ENCODE results near the gene PRTG. TPM values are rescaled to one million over a fixed set of nuclear protein-coding genes. Genes with fewer than 3 reads are reported as not detected.

PRTG gene
- total and polyA plus RNA-seq, 2 of the 13 experiments (the other 11 are each of a cell fraction or from before 2014, with no cell fraction given) = 13.2 to 22.3 TPM

- H3K4me2 ChIP-seq (ENCODE audit: low read depth, low read length) = no peak overlapping the region
- H3K79me2 ChIP-seq (ENCODE audit: insufficient read depth, low read length) = no peaks in the 10 kb centered on the region
- H3K27me3 ChIP-seq (ENCODE audit: control insufficient read depth in 1 of 2, insufficient read depth in 2 of 2, low read length in 2 of 2) = no peaks in the 10 kb centered on the region
- no peaks in the 10 kb centered on the region for H4K20me1 ChIP-seq (ENCODE audit: insufficient read depth, low read length)
- TF ChIP-seq ZBTB44 (CRISPR knock-in tag; IDR thresholded peaks at IDR 0.05) = no peak
- no peak for TF ChIP-seq DRAP1 (CRISPR knock-in tag; IDR thresholded peaks at IDR 0.05)
- no peak for TF ChIP-seq HOXD1 (CRISPR knock-in tag; IDR thresholded peaks at IDR 0.05)
- TF ChIP-seq KLF11 (CRISPR knock-in tag; IDR thresholded peaks at IDR 0.05) = no peak
- TF ChIP-seq ZNF513 (CRISPR knock-in tag; conservative IDR thresholded peaks at IDR 0.05) = no peak
- no peak for TF ChIP-seq SAFB2 (CRISPR knock-in tag; IDR thresholded peaks at IDR 0.05; ENCODE audit: borderline replicate concordance, low read depth)
- no peak for TF ChIP-seq ZNF598 (CRISPR knock-in tag; IDR thresholded peaks at IDR 0.05; ENCODE audit: borderline replicate concordance)
- TF ChIP-seq GATA4 (IDR thresholded peaks at IDR 0.05; ENCODE audit: borderline replicate concordance, low read depth) = no peak
- no peak for TF ChIP-seq ZNF879 (CRISPR knock-in tag; IDR thresholded peaks at IDR 0.05)
- TF ChIP-seq IKZF1 (IDR thresholded peaks at IDR 0.05) = no peak
- intact Hi-C loops (cut with micrococcal nuclease; ENCODE audit: unreplicated experiment) = no loop called here
- H3K9ac ChIP-seq (ENCODE audit: insufficient read depth, low read depth, low read length) = no peak overlapping the region
- H3K36me3 ChIP-seq (replicated peaks in 1 of 2; ENCODE audit: control insufficient read depth in 1 of 2, insufficient read depth in 2 of 2, low read length in 2 of 2) = no peaks in the 10 kb centered on the region
- no peak for ATAC-seq
- no peak for DNase-seq (ENCODE audit: low spot score)
- POLR2A ChIA-PET = no interaction called here
- CTCF ChIA-PET (ENCODE audit: low intra/inter-chr PET ratio, low total read pairs) = no interaction called here
- no peaks in the 10 kb centered on the region for H3K4me1 ChIP-seq (ENCODE audit: insufficient read depth, low read length)
- in situ Hi-C loops (cut with HindIII; ENCODE audit: extremely low pct_ligation_motif_present, low pct_unique_long_range_greater_than_20kb) = no loop called here
- FAIRE-seq = no peak
- no TSS peak for BruUV-seq (replicated peaks)
- WGBS (ENCODE audit: low lambda C conversion rate) = 64% methylated on average over 3 of the region's 3 CpGs
- no peak overlapping the region for H2AFZ ChIP-seq (ENCODE audit: low read length)
- no peaks in the 10 kb centered on the region for H3K9me3 ChIP-seq (ENCODE audit: low read length)
- no peak overlapping the region for H3K27ac ChIP-seq (ENCODE audit: extremely low read length, insufficient read depth, low read length)
- no peak overlapping the region for H3K4me3 ChIP-seq (replicated peaks in 1 of 3; ENCODE audit: insufficient read depth in 1 of 3, low read depth in 2 of 3, low read length in 3 of 3)
Measured at GRCh38 chr15:55562601-55563000, 180.4 kb downstream of the PRTG start.

Small RNA genes within 50 kb of the gene (small RNA-seq; reads per million reads assigned to genes)
- gene AC009997.1 (ENCODE audit: insufficient read depth in 2 of 3, insufficient read length in 3 of 3, low read depth in 2 of 3, low replicate concordance in 1 of 3) = 0 reads per million in 3 experiments

Other genes starting within 250 kb of the PRTG start
- 0.75 and 2.6 TPM in 2 replicates for gene DNAAF4, start 234.9 kb downstream of the PRTG start, total RNA-seq (2016; rRNA removed; fragmentation: Illumina TruSeq; extraction: Trizol)
- gene DNAAF4, start 234.9 kb downstream of the PRTG start, polyA plus RNA-seq (2011; rRNA removed) = 0.21 and 0.65 TPM in 2 replicates
- 1.8 and 2.6 TPM in 2 replicates for gene PYGO1, start 154.8 kb downstream of the PRTG start, total RNA-seq (2016; rRNA removed; fragmentation: Illumina TruSeq; extraction: Trizol)
- gene PYGO1, start 154.8 kb downstream of the PRTG start, polyA plus RNA-seq (2011; rRNA removed) = 0.94 and 1.1 TPM in 2 replicates

Data from HepG2 (cell line).